Thyroid gland (tissue), 4 donors: ENCODE measurements around the gene SMARCC2.

ENCODE experiments used
- CTCF ChIP-seq, 6 experiments: fragments of 200-600 bp in 3 of 6; fragments of 450-650 bp in 3 of 6; sonication (generic) in 3 of 6; IDR thresholded peaks; one replicate each; pipeline ENCODE4 v1.5.1; 2016 to 2019; ENCODE audit warnings: antibody characterized with exemption in 6 of 6, mild to moderate bottlenecking in 2 of 6, inconsistent platforms in 1 of 6, moderate library complexity in 1 of 6
- POLR2A ChIP-seq, 2 donors: fragments of 450-650 bp; IDR thresholded peaks; one replicate each; pipeline ENCODE4 v1.6.1; 2017; ENCODE audit warnings: antibody characterized with exemption in 2 of 2, mild to moderate bottlenecking in 2 of 2, moderate library complexity in 1 of 2

DNA sequence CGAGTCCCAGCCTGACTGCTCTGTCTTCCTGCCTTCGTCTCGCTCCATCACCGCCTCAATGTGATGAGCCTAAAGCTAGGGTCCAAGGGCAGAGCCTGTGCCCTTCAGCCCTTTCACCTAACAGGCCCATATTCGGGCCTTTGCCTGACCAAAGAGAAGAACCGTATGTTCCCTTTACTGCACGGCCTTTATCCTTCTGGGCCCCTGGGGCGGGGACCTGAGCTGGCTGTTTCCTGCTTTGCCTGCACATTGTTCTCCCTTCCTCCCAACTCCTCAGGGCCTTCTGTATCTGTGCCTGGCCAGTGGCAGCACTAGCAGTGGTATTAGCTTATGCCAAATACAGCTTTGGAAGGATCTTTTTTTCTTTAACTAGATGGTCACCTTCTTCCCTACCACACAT lies 45.4 kb downstream of the SMARCC2 start:
- no peak for TF ChIP-seq CTCF (IDR thresholded peaks at IDR 0.05)
- no peak for TF ChIP-seq POLR2A (IDR thresholded peaks at IDR 0.05)
